ENCODE data around the gene RNF175. TPM values are rescaled to one million over a fixed set of nuclear protein-coding genes. Genes with fewer than 3 reads are reported as not detected.

Gene RNF175
- total and polyA plus RNA-seq, 7 experiments from 2014 or later, result 6.4 to 14.0 (median 8.9) TPM; not detected in 1

- peaks cover 0 to 10% (median 0%) of the 10 kb centered on the region in 5 donors for H3K36me3 Mint-ChIP-seq
- H3K9me3 Mint-ChIP-seq, result peaks cover 0 to 16% (median 0%) of the 10 kb centered on the region in 11 donors
- intact Hi-C loops (cut with micrococcal nuclease), result no loop called here
- Histone ChIP-seq H3K27ac (ENCODE audit: low read depth, low read length) (no peak overlapping the region), H3K9me3 (ENCODE audit: control insufficient read depth in 2 of 3, low read length in 3 of 3) (no peaks in the 10 kb centered on the region), H3K27me3 (ENCODE audit: control insufficient read depth in 2 of 2, insufficient read depth in 2 of 2, low read length in 2 of 2) (no peaks in the 10 kb centered on the region), H3K4me1 (ENCODE audit: control insufficient read depth in 2 of 2, insufficient read depth in 2 of 2, low read length in 2 of 2) (no peaks in the 10 kb centered on the region), H3K4me3 (ENCODE audit: low read length) (no peak overlapping the region), H3K36me3 (ENCODE audit: control insufficient read depth in 2 of 3, insufficient read depth in 3 of 3, low read length in 3 of 3) (no peaks in the 10 kb centered on the region)
- no peak for DNase-seq
- ATAC-seq, result no peak
- ChIA-PET CTCF (interaction anchor here (0.7 kb wide), 1 partner anchor 15 kb away, joined by 3 read pairs; no protein-coding TSS in a partner anchor), POLR2A (no interaction called here)
- no peak overlapping the region for H3K27ac Mint-ChIP-seq
- H3K4me3 Mint-ChIP-seq, result no peak overlapping the region
- peaks cover 3 to 41% (median 25%) of the 10 kb centered on the region in 5 donors for H3K27me3 Mint-ChIP-seq
- no peaks in the 10 kb centered on the region for H3K4me1 Mint-ChIP-seq
Measured at GRCh38 chr4:153771046-153771445, 11.2 kb upstream of the RNF175 start.

- POLR2A ChIA-PET, result no interaction called here
- intact Hi-C loops (cut with micrococcal nuclease), result no loop called here
- CTCF ChIA-PET, result interaction anchor here (0.7 kb wide), 1 partner anchor 58 kb away, joined by 3 read pairs; no protein-coding TSS in a partner anchor
Measured at GRCh38 chr4:153766758-153767157, 6.9 kb upstream of the RNF175 start.

DNA sequence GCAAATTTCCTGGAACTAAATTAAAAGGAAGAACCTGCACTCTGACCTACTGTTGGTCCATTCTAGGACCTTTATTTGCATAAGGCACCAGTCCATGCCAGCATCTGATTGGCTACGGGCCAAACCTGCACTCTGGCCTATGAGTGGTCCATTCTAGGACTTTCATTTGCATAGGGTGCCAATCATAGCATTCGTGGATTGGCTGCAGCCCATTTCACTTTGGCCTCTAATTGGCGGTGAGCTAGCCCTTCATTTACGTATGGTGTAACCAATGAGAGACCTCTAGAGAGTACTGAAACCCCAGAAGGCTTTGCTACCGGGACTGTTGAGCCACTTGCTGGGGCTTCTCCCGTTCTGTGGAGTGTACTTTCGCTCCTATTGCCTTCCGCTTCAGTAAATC is 6.1 kb upstream of the RNF175 start:
- H3K4me3 ChIP-seq (ENCODE audit: low read length), result no peak overlapping the region
- Mint-ChIP-seq H3K9me3 (peaks cover 0 to 8% (median 1%) of the 10 kb centered on the region in 11 donors), H3K36me3 (peaks cover 0 to 4% (median under 1%) of the 10 kb centered on the region in 5 donors), H3K27ac (no peak overlapping the region), H3K4me3 (no peak overlapping the region), H3K4me1 (peaks cover 0 to 23% (median 10%) of the 10 kb centered on the region in 7 donors), H3K27me3 (peaks cover 0 to 47% (median 14%) of the 10 kb centered on the region in 5 donors)
- DNase-seq (no peak), ATAC-seq (no peak)
- ChIA-PET POLR2A (no interaction called here), CTCF (no interaction called here)
- H3K4me1 ChIP-seq (ENCODE audit: control insufficient read depth in 2 of 2, insufficient read depth in 2 of 2, low read length in 2 of 2), result no peaks in the 10 kb centered on the region
- H3K27me3 ChIP-seq (ENCODE audit: control insufficient read depth in 2 of 2, insufficient read depth in 2 of 2, low read length in 2 of 2), result no peaks in the 10 kb centered on the region
- no peak overlapping the region for H3K27ac ChIP-seq (ENCODE audit: low read depth, low read length)
- H3K36me3 ChIP-seq (ENCODE audit: control insufficient read depth in 2 of 3, insufficient read depth in 3 of 3, low read length in 3 of 3), result no peaks in the 10 kb centered on the region
- intact Hi-C loops (cut with micrococcal nuclease), result no loop called here
- H3K9me3 ChIP-seq (ENCODE audit: control insufficient read depth in 2 of 3, low read length in 3 of 3), result no peaks in the 10 kb centered on the region

More at GRCh38 chr4:153766758-153767157, 6.9 kb upstream of the RNF175 start:
- H3K36me3 Mint-ChIP-seq, result peaks cover 0 to 9% (median 3%) of the 10 kb centered on the region in 5 donors
- DNase-seq (no peak), ATAC-seq (no peak)
- H3K9me3 ChIP-seq (ENCODE audit: control insufficient read depth in 2 of 3, low read length in 3 of 3), result no peaks in the 10 kb centered on the region
- no peaks in the 10 kb centered on the region for H3K4me1 ChIP-seq (ENCODE audit: control insufficient read depth in 2 of 2, insufficient read depth in 2 of 2, low read length in 2 of 2)
- no peak overlapping the region for H3K27ac Mint-ChIP-seq
- no peaks in the 10 kb centered on the region for H3K36me3 ChIP-seq (ENCODE audit: control insufficient read depth in 2 of 3, insufficient read depth in 3 of 3, low read length in 3 of 3)
- no peak overlapping the region for H3K27ac ChIP-seq (ENCODE audit: low read depth, low read length)
- H3K27me3 ChIP-seq (ENCODE audit: control insufficient read depth in 2 of 2, insufficient read depth in 2 of 2, low read length in 2 of 2), result no peaks in the 10 kb centered on the region
- H3K4me3 Mint-ChIP-seq, result no peak overlapping the region
- H3K9me3 Mint-ChIP-seq, result peaks cover 0 to 14% (median 3%) of the 10 kb centered on the region in 11 donors
- H3K27me3 Mint-ChIP-seq, result peaks cover 0 to 44% (median 7%) of the 10 kb centered on the region in 5 donors
- peaks cover 0 to 15% (median 3%) of the 10 kb centered on the region in 7 donors for H3K4me1 Mint-ChIP-seq
- no peak overlapping the region for H3K4me3 ChIP-seq (ENCODE audit: low read length)

GRCh38 chr4:153764601-153765368 is 5.0 kb upstream of the RNF175 start:
- DNase-seq (no peak), ATAC-seq (no peak)
- H3K4me3 ChIP-seq (ENCODE audit: low read length), result no peak overlapping the region
- H3K36me3 Mint-ChIP-seq, result peaks cover 0 to 4% (median 0%) of the 10 kb centered on the region in 5 donors
- H3K27ac Mint-ChIP-seq, result no peak overlapping the region
- no peak overlapping the region for H3K4me3 Mint-ChIP-seq
- H3K4me1 ChIP-seq (ENCODE audit: control insufficient read depth in 2 of 2, insufficient read depth in 2 of 2, low read length in 2 of 2), result peaks cover 0 to 8% of the 10 kb centered on the region in 2 donors
- H3K36me3 ChIP-seq (ENCODE audit: control insufficient read depth in 2 of 3, insufficient read depth in 3 of 3, low read length in 3 of 3), result no peaks in the 10 kb centered on the region
- CTCF ChIA-PET, result interaction anchor here (1.3 kb wide), 1 partner anchor 130 kb away, joined by 3 read pairs; no protein-coding TSS in a partner anchor
- H3K9me3 ChIP-seq (ENCODE audit: control insufficient read depth in 2 of 3, low read length in 3 of 3), result no peaks in the 10 kb centered on the region
- intact Hi-C loops (cut with micrococcal nuclease), result no loop called here
- H3K27me3 Mint-ChIP-seq, result peaks cover 0 to 52% (median 14%) of the 10 kb centered on the region in 5 donors
- H3K4me1 Mint-ChIP-seq, result peaks cover 0 to 28% (median 16%) of the 10 kb centered on the region in 7 donors
- H3K9me3 Mint-ChIP-seq, result peaks cover 0 to 5% (median 0%) of the 10 kb centered on the region in 11 donors
- no peak overlapping the region for H3K27ac ChIP-seq (ENCODE audit: low read depth, low read length)
- POLR2A ChIA-PET, result no interaction called here
- no peaks in the 10 kb centered on the region for H3K27me3 ChIP-seq (ENCODE audit: control insufficient read depth in 2 of 2, insufficient read depth in 2 of 2, low read length in 2 of 2)

GRCh38 chr4:153763404-153763803 is 3.6 kb upstream of the RNF175 start:
- no peak overlapping the region for H3K4me3 Mint-ChIP-seq
- intact Hi-C loops (cut with micrococcal nuclease), result no loop called here
- peaks cover 0 to 4% (median 0%) of the 10 kb centered on the region in 5 donors for H3K36me3 Mint-ChIP-seq
- peaks cover 0 to 57% (median 14%) of the 10 kb centered on the region in 5 donors for H3K27me3 Mint-ChIP-seq
- ATAC-seq (no peak), DNase-seq (no peak)
- peaks cover 0 to 5% (median 0%) of the 10 kb centered on the region in 11 donors for H3K9me3 Mint-ChIP-seq
- ChIA-PET POLR2A (no interaction called here), CTCF (interaction anchor here (1.3 kb wide), 1 partner anchor 129 kb away, joined by 3 read pairs; no protein-coding TSS in a partner anchor)
- Histone ChIP-seq H3K27ac (ENCODE audit: low read depth, low read length) (no peak overlapping the region), H3K27me3 (ENCODE audit: control insufficient read depth in 2 of 2, insufficient read depth in 2 of 2, low read length in 2 of 2) (no peaks in the 10 kb centered on the region), H3K4me3 (ENCODE audit: low read length) (no peak overlapping the region), H3K36me3 (ENCODE audit: control insufficient read depth in 2 of 3, insufficient read depth in 3 of 3, low read length in 3 of 3) (no peaks in the 10 kb centered on the region), H3K9me3 (ENCODE audit: control insufficient read depth in 2 of 3, low read length in 3 of 3) (no peaks in the 10 kb centered on the region), H3K4me1 (ENCODE audit: control insufficient read depth in 2 of 2, insufficient read depth in 2 of 2, low read length in 2 of 2) (peaks cover 0 to 8% of the 10 kb centered on the region in 2 donors)
- peaks cover 0 to 37% (median 24%) of the 10 kb centered on the region in 7 donors for H3K4me1 Mint-ChIP-seq
- H3K27ac Mint-ChIP-seq, result peak overlapping the region in 2 of 9 donors; percentile 22 to 76

DNA sequence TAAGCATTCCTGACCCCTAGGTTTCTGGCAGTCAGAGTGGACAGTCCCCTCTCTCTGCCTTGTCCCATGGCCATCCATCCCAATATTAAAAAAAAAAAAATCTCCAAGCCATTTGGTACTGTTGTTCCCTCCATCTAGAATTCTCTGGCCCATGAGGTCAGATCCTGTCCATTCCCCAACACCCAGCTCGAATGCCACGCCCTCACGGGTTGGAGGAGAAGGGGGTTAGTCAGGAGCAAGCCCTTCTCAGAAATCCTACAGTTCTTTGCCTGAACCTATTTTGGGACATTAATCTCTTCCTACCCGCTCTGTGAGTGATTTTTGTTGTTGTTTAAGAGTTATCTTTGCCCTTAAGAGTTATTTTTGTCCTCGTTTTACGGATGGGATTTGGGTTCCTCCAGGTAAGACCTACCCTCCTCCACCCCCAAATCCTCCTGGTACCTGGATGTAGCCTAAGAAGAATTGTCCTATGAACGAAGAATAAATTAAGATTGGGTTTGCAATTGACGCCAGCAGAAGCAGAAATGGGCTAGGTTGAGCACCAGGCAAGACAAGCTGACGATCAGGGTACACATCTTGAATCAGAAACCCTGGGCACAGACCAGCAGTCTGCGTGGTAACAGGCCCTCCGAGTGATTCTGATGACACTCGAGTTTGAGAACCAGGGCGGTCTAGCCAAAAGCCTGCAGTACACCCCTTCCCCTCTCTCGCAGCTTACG is 977 bp downstream of the RNF175 start:
- POLR2A ChIA-PET, result no interaction called here
- Histone ChIP-seq H3K27me3 (ENCODE audit: control insufficient read depth in 2 of 2, insufficient read depth in 2 of 2, low read length in 2 of 2) (no peaks in the 10 kb centered on the region), H3K4me1 (ENCODE audit: control insufficient read depth in 2 of 2, insufficient read depth in 2 of 2, low read length in 2 of 2) (peaks cover 0 to 32% of the 10 kb centered on the region in 2 donors), H3K4me3 (ENCODE audit: low read length) (peak overlapping the region; percentile 34), H3K9me3 (ENCODE audit: control insufficient read depth in 2 of 3, low read length in 3 of 3) (no peaks in the 10 kb centered on the region), H3K36me3 (ENCODE audit: control insufficient read depth in 2 of 3, insufficient read depth in 3 of 3, low read length in 3 of 3) (no peaks in the 10 kb centered on the region), H3K27ac (ENCODE audit: low read depth, low read length) (no peak overlapping the region)
- CTCF ChIA-PET, result interaction anchor here (0.7 kb wide), 1 partner anchor 9 kb away, joined by 4 read pairs; no protein-coding TSS in a partner anchor
- peak; percentile 5 for ATAC-seq
- peaks cover 0 to 9% (median 0%) of the 10 kb centered on the region in 5 donors for H3K36me3 Mint-ChIP-seq
- H3K27me3 Mint-ChIP-seq, result peaks cover 0 to 68% (median 14%) of the 10 kb centered on the region in 5 donors
- peak overlapping the region; percentile 26 to 91 (median 84) for H3K4me3 Mint-ChIP-seq
- DNase-seq, result peak in 1 of 9 donors; percentile 16
- peak overlapping the region in 8 of 9 donors; percentile 75 to 95 (median 90) for H3K27ac Mint-ChIP-seq
- intact Hi-C loops (cut with micrococcal nuclease), result loop anchor here in 1 of 2 donors (10.0 kb wide), 1 partner anchor 294 kb away; the partner anchor contains the start of gene TMEM131L
- H3K9me3 Mint-ChIP-seq, result peaks cover 0 to 5% (median 3%) of the 10 kb centered on the region in 11 donors
- H3K4me1 Mint-ChIP-seq, result peaks cover 6 to 82% (median 69%) of the 10 kb centered on the region in 7 donors
